Measurements from ENCODE around the gene PCDH9.

DNA sequence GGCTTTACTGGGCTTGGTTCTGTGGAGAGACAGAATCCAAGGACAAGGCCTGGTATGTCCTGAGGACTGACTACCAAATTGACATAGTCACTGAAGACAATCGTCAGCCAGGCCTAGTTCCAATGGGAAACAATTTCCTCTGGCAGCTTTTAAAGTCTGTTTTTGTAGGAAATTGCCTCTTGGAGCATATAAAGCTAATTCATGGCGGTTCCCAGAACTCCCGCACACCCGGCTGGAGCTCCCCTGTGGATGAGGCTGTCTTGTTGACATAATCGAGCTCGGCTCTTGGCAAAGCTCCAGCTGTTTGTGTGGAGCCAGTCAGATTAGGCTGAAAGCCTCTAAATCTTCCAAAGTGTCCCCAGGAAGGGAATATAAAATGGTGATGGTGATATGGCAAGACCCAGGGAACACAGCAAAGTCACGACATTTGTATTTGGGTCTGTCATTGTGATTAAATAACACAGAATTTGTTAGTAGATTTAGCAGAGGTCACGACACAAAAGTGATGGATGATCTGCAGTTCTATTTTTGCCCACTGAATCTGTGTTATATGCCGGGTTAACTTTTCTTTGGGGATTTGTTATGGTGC is 395.0 kb downstream of the PCDH9 start:
- TF ChIP-seq, protein P1, sequence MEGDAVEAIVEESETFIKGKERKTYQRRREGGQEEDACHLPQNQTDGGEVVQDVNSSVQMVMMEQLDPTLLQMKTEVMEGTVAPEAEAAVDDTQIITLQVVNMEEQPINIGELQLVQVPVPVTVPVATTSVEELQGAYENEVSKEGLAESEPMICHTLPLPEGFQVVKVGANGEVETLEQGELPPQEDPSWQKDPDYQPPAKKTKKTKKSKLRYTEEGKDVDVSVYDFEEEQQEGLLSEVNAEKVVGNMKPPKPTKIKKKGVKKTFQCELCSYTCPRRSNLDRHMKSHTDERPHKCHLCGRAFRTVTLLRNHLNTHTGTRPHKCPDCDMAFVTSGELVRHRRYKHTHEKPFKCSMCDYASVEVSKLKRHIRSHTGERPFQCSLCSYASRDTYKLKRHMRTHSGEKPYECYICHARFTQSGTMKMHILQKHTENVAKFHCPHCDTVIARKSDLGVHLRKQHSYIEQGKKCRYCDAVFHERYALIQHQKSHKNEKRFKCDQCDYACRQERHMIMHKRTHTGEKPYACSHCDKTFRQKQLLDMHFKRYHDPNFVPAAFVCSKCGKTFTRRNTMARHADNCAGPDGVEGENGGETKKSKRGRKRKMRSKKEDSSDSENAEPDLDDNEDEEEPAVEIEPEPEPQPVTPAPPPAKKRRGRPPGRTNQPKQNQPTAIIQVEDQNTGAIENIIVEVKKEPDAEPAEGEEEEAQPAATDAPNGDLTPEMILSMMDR (IDR thresholded peaks at IDR 0.05), result no peak
- no peak for TF ChIP-seq POLR2A (IDR thresholded peaks at IDR 0.05)
